ENCODE results near the gene PADI1. TPM values are rescaled to one million over a fixed set of nuclear protein-coding genes. Genes with fewer than 3 reads are reported as not detected.

PADI1 gene
- total RNA-seq, 2 experiments from 2014 or later = not detected

DNA sequence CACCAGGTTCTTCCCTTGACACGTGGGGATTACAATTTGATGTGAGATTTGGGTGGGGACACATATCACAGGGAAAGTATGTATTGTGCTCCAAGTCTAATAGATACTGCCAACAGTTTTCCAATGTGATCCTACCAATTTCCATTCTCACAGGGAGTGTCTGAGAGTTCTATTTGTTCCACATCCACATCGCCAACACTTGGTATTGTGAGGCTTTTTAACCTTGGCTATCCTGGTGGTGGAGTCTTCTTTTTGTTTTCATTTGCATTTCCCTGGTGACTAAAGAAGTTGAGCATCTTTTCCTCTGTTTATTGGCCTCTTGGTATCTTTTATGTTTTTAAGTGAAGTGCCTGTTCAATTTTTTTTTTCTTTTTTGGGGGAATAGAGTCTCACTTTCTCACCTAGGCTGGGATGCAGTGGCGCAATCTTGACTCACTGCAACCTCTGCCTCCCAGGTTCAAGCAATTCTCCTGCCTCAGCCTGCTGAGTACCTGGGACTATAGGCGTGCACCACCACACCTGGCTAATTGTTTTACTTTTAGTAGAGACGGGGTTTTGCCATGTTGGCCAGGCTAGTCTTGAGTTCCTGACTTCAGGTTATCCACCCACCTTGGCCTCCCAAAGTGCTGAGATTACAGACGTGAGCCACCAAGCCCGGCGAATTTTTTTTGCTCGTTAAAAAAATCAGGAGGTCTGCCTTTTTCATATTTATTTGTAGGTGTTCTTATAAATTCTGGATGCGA lies 15.9 kb upstream of the PADI1 start:
- Histone ChIP-seq H4K20me1 (ENCODE audit: insufficient read depth, low read length) (no peaks in the 10 kb centered on the region), H3K4me1 (ENCODE audit: insufficient read depth, low read length, poor library complexity, severe bottlenecking) (peaks cover 9% of the 10 kb centered on the region), H3K9me2 (ENCODE audit: insufficient read depth, low read length) (no peaks in the 10 kb centered on the region), H3K79me2 (ENCODE audit: insufficient read depth, low read depth, low read length) (no peaks in the 10 kb centered on the region), H3K9me3 (ENCODE audit: low read length) (peaks cover 7% of the 10 kb centered on the region), H2AFZ (ENCODE audit: low read length) (no peak overlapping the region), H3K27ac (ENCODE audit: low read depth, low read length, poor library complexity, severe bottlenecking) (no peak overlapping the region), H3K36me3 (ENCODE audit: insufficient read depth, low read length) (no peaks in the 10 kb centered on the region), H3K4me2 (ENCODE audit: low read length) (no peak overlapping the region), H3K4me3 (ENCODE audit: low read depth, low read length, poor library complexity, severe bottlenecking) (no peak overlapping the region)
- CTCF ChIA-PET (ENCODE audit: unreplicated experiment) = no interaction called here
- POLR2A ChIA-PET = no interaction called here
- no peak for DNase-seq (ENCODE audit: low spot score)
- intact Hi-C loops (cut with micrococcal nuclease; ENCODE audit: unreplicated experiment) = no loop called here
- TF ChIP-seq, protein P1, sequence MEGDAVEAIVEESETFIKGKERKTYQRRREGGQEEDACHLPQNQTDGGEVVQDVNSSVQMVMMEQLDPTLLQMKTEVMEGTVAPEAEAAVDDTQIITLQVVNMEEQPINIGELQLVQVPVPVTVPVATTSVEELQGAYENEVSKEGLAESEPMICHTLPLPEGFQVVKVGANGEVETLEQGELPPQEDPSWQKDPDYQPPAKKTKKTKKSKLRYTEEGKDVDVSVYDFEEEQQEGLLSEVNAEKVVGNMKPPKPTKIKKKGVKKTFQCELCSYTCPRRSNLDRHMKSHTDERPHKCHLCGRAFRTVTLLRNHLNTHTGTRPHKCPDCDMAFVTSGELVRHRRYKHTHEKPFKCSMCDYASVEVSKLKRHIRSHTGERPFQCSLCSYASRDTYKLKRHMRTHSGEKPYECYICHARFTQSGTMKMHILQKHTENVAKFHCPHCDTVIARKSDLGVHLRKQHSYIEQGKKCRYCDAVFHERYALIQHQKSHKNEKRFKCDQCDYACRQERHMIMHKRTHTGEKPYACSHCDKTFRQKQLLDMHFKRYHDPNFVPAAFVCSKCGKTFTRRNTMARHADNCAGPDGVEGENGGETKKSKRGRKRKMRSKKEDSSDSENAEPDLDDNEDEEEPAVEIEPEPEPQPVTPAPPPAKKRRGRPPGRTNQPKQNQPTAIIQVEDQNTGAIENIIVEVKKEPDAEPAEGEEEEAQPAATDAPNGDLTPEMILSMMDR (conservative IDR thresholded peaks at IDR 0.05; ENCODE audit: low read length) = no peak
- TF ChIP-seq EZH2phosphoT487 (IDR thresholded peaks at IDR 0.05; ENCODE audit: borderline replicate concordance, low read depth, low read length) = no peak
- no TSS peak for BruUV-seq (replicated peaks)

DNA sequence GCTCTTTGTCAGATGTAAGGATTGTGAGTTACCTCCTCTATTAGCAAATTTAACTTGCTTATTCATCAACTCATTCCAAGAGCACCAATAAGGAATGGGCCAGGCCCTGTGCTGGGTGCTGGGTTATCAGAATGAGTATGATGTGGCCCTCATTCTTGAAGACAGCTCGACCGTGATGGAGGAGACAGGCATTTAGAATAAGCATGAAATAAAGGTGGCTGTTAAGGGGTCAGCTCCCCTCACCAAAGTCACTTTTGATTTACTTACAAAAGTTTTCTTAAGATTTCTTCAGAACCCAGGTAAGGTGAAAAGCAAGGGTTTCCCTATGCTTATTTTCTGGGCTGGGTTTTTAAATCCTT lies 15.3 kb upstream of the PADI1 start:
- Histone ChIP-seq H3K4me3 (ENCODE audit: low read depth, low read length, poor library complexity, severe bottlenecking) (no peak overlapping the region), H3K36me3 (ENCODE audit: insufficient read depth, low read length) (no peaks in the 10 kb centered on the region), H3K4me1 (ENCODE audit: insufficient read depth, low read length, poor library complexity, severe bottlenecking) (peaks cover 9% of the 10 kb centered on the region), H3K79me2 (ENCODE audit: insufficient read depth, low read depth, low read length) (no peaks in the 10 kb centered on the region), H2AFZ (ENCODE audit: low read length) (no peak overlapping the region), H3K4me2 (ENCODE audit: low read length) (no peak overlapping the region), H3K9me2 (ENCODE audit: insufficient read depth, low read length) (no peaks in the 10 kb centered on the region), H4K20me1 (ENCODE audit: insufficient read depth, low read length) (no peaks in the 10 kb centered on the region), H3K27ac (ENCODE audit: low read depth, low read length, poor library complexity, severe bottlenecking) (no peak overlapping the region), H3K9me3 (ENCODE audit: low read length) (peaks cover 7% of the 10 kb centered on the region)
- BruUV-seq (replicated peaks) = no TSS peak
- TF ChIP-seq, protein P1 (conservative IDR thresholded peaks at IDR 0.05; ENCODE audit: low read length) = no peak
- TF ChIP-seq EZH2phosphoT487 (IDR thresholded peaks at IDR 0.05; ENCODE audit: borderline replicate concordance, low read depth, low read length) = no peak
- DNase-seq (ENCODE audit: low spot score) = no peak
- intact Hi-C loops (cut with micrococcal nuclease; ENCODE audit: unreplicated experiment) = no loop called here
- ChIA-PET CTCF (ENCODE audit: unreplicated experiment) (no interaction called here), POLR2A (no interaction called here)
